SU-DHL-6 (cell line): ENCODE results near the gene RNF182.

Source experiments
- CTCF ChIP-seq: fragments of 200-600 bp; sonication (generic); IDR thresholded peaks from one replicate; pipeline ENCODE4 v1.5.1; 2017; ENCODE audit warnings: antibody characterized with exemption, mild to moderate bottlenecking, low read length, moderate library complexity; ENCODE audit not compliant: insufficient read depth, poor library complexity, severe bottlenecking
- EZH2phosphoT487 ChIP-seq: fragments of 200-600 bp; sonication (generic), shearing (Covaris generic); conservative IDR thresholded peaks from 2 replicates; pipeline ENCODE4 v1.6.1; 2018; ENCODE audit warnings: mild to moderate bottlenecking, antibody characterized with exemption, low read length, moderate library complexity, mixed read lengths

- TF ChIP-seq CTCF, result no peak
- no peak for TF ChIP-seq EZH2phosphoT487
Measured at GRCh38 chr6:14002176-14002947, 77.6 kb downstream of the RNF182 start.
